MCF 10A (cell line): ENCODE data around the gene MAP2K5. TPM values are rescaled to one million over a fixed set of nuclear protein-coding genes. Genes with fewer than 3 reads are reported as not detected.

Experiments
- BruUV-seq: library from RNA; stranded (reverse); fragments of 400-500 nt; replicated peaks from 2 replicates; lab custom pipeline; 2021; lab: Mats Ljungman, UMichigan
- CTCF ChIA-PET: fragments of 300-600 bp; sonication (Branson Sonifier 250); formaldehyde crosslinking; extraction: SDS; loops from one replicate; lab custom pipeline; 2021; ENCODE audit warnings: antibody characterized with exemption, inconsistent platforms; lab: Yijun Ruan, JAX
- POLR2A ChIA-PET: fragments of 300-600, 350-650 bp; sonication (Branson Sonifier 250); formaldehyde crosslinking; extraction: SDS; loops from one replicate; lab custom pipeline; 2020; ENCODE audit warnings: antibody characterized with exemption, inconsistent platforms; lab: Yijun Ruan, JAX
- DNase-seq: peaks from one replicate; pipeline ENCODE4 v3.0.0-alpha.2; 2018; ENCODE audit not compliant: unreplicated experiment
- H3K27ac Mint-ChIP-seq: one replicate; pipeline ENCODE4 v1.8.0; 2022; ENCODE audit warnings: mild to moderate bottlenecking, low read depth, mixed read lengths; ENCODE audit not compliant: unreplicated experiment
- H3K27me3 Mint-ChIP-seq: one replicate; pipeline ENCODE4 v1.8.0; 2022; ENCODE audit warnings: mixed read lengths; ENCODE audit not compliant: insufficient read depth, unreplicated experiment
- H3K36me3 Mint-ChIP-seq: one replicate; pipeline ENCODE4 v1.8.0; 2022; ENCODE audit warnings: mild to moderate bottlenecking, moderate library complexity, mixed read lengths; ENCODE audit not compliant: insufficient read depth, unreplicated experiment
- H3K4me1 Mint-ChIP-seq: one replicate; pipeline ENCODE4 v1.8.0; 2022; ENCODE audit warnings: mixed read lengths; ENCODE audit not compliant: insufficient read depth, unreplicated experiment
- H3K4me3 Mint-ChIP-seq: one replicate; pipeline ENCODE4 v1.8.0; 2022; ENCODE audit warnings: mild to moderate bottlenecking, moderate library complexity, mixed read lengths; ENCODE audit not compliant: unreplicated experiment
- H3K9me3 Mint-ChIP-seq: one replicate; pipeline ENCODE4 v1.8.0; 2022; ENCODE audit warnings: mixed read lengths; ENCODE audit not compliant: unreplicated experiment
- CTCF ChIP-seq: fragments of 200-600 bp; IDR thresholded peaks from one replicate; pipeline ENCODE4 v1.8.0; 2022; ENCODE audit warnings: antibody characterized with exemption, mild to moderate bottlenecking; ENCODE audit not compliant: unreplicated experiment
- intact Hi-C: fragments of 100-400 bp; cut with micrococcal nuclease; formaldehyde crosslinking; loops from 2 replicates; pipeline ENCODE4 v1.14.1; 2022
- total RNA-seq: library from RNA; stranded (reverse); gene quantifications from 2 replicates; pipeline ENCODE4 v1.2.3, GENCODE V29; 2022

The MAP2K5 gene
- total RNA-seq, 1 experiment from 2014 or later, result 24.4 TPM

GRCh38 chr15:67824197-67824968 is 281.9 kb downstream of the MAP2K5 start:
- Mint-ChIP-seq H3K27ac (no peak overlapping the region), H3K27me3 (peaks cover 64% of the 10 kb centered on the region)
- POLR2A ChIA-PET, result interaction anchor here (0.6 kb wide), 1 partner anchor 131 kb away, joined by 4 read pairs; no protein-coding TSS in a partner anchor

GRCh38 chr15:67824976-67825880 is 282.7 kb downstream of the MAP2K5 start, which contains the start of gene SKOR1:
SKOR1 (plus strand) TSS chr15:67825509; CDS start chr15:67825603, 94 bp downstream.
- H3K4me1 Mint-ChIP-seq, result peaks cover 12% of the 10 kb centered on the region
- no peak for TF ChIP-seq CTCF
- DNase-seq, result no peak
- ChIA-PET CTCF (interaction anchor here (0.6 to 1.6 kb wide), 3 partner anchors 10 to 440 kb away, joined by 3 read pairs; no protein-coding TSS in a partner anchor), POLR2A (interaction anchor here (0.6 kb wide), 1 partner anchor 132 kb away, joined by 4 read pairs; no protein-coding TSS in a partner anchor)
- BruUV-seq, result no TSS peak
- intact Hi-C loops, result no loop called here
- H3K27ac Mint-ChIP-seq, result no peak within 1 kb of the TSS
- peaks cover 62% of the 10 kb centered on the region for H3K27me3 Mint-ChIP-seq
- no peaks in the 10 kb centered on the region for H3K9me3 Mint-ChIP-seq
- no peak within 1 kb of the TSS for H3K4me3 Mint-ChIP-seq
- no peaks in the 10 kb centered on the region for H3K36me3 Mint-ChIP-seq

More at GRCh38 chr15:67824197-67824968, 281.9 kb downstream of the MAP2K5 start:
- no peak overlapping the region for H3K4me3 Mint-ChIP-seq
- no peaks in the 10 kb centered on the region for H3K36me3 Mint-ChIP-seq
- no peak for DNase-seq
- peaks cover 12% of the 10 kb centered on the region for H3K4me1 Mint-ChIP-seq
- no TSS peak for BruUV-seq
- CTCF ChIA-PET, result interaction anchor here (0.6 to 1.6 kb wide), 5 partner anchors 9 to 439 kb away, joined by 3 to 5 read pairs (median 3); no protein-coding TSS in a partner anchor
- intact Hi-C loops, result no loop called here
- H3K9me3 Mint-ChIP-seq, result no peaks in the 10 kb centered on the region
- no peak for TF ChIP-seq CTCF

- intact Hi-C loops, result no loop called here
- Mint-ChIP-seq H3K4me1 (peaks cover 12% of the 10 kb centered on the region), H3K27ac (no peak overlapping the region), H3K4me3 (no peak overlapping the region), H3K36me3 (no peaks in the 10 kb centered on the region), H3K9me3 (no peaks in the 10 kb centered on the region), H3K27me3 (peaks cover 54% of the 10 kb centered on the region)
- no peak for TF ChIP-seq CTCF
- BruUV-seq, result no TSS peak
- CTCF ChIA-PET, result no interaction called here
- no peak for DNase-seq
- POLR2A ChIA-PET, result no interaction called here
Observed at GRCh38 chr15:67825881-67826716, 283.6 kb downstream of the MAP2K5 start.
